NCI-H774 (cell line): ENCODE results near the gene ELMOD2.
"Not testable (repeated sequence)": the region's sequence is repeated elsewhere in the genome, so short reads cannot be mapped to it uniquely, and the experiment has no call there.

Experiments used
- DNase-seq: peaks from one replicate; lab custom pipeline; 2025; lab: John Stamatoyannopoulos, UW

The ELMOD2 gene

GRCh38 chr4:140523857-140524742 is at the start of gene ELMOD2:
ELMOD2 (plus strand) TSS chr4:140524168; CDS start chr4:140525429, 1,261 bp downstream.
- peak; percentile 93 for DNase-seq

- DNase-seq, result no peak
Measured at GRCh38 chr4:140483445-140483844, 40.5 kb upstream of the ELMOD2 start.

- no peak for DNase-seq
Measured at GRCh38 chr4:140485939-140486338, 38.0 kb upstream of the ELMOD2 start.

- no peak for DNase-seq
Measured at GRCh38 chr4:140497405-140497746, 26.6 kb upstream of the ELMOD2 start.

GRCh38 chr4:140497747-140498636 is 26.0 kb upstream of the ELMOD2 start, which contains the start of gene MGAT4D:
MGAT4D (minus strand) TSS chr4:140498293; CDS start chr4:140498222, 71 bp downstream.
- DNase-seq, result no peak

- DNase-seq, result no peak
Measured at GRCh38 chr4:140499391-140499790, 24.6 kb upstream of the ELMOD2 start.

- no peak for DNase-seq
Measured at GRCh38 chr4:140504261-140504660, 19.7 kb upstream of the ELMOD2 start.

- DNase-seq, result not testable (repeated sequence)
Measured at GRCh38 chr4:140513765-140514164, 10.2 kb upstream of the ELMOD2 start.

GRCh38 chr4:140515423-140515822 is 8.5 kb upstream of the ELMOD2 start:
- DNase-seq, result no peak

- DNase-seq, result no peak
Measured at GRCh38 chr4:140523370-140523856, 555 bp upstream of the ELMOD2 start.

GRCh38 chr4:140529434-140529833 is 5.5 kb downstream of the ELMOD2 start:
- no peak for DNase-seq

- DNase-seq, result no peak
Measured at GRCh38 chr4:140533951-140534480, 10.0 kb downstream of the ELMOD2 start.

- no peak for DNase-seq
Measured at GRCh38 chr4:140556372-140557085, 32.6 kb downstream of the ELMOD2 start.

GRCh38 chr4:140557831-140558435 is 34.0 kb downstream of the ELMOD2 start:
- DNase-seq, result no peak

- DNase-seq, result no peak
Measured at GRCh38 chr4:140559696-140560095, 35.7 kb downstream of the ELMOD2 start.

GRCh38 chr4:140568507-140569306 is 44.7 kb downstream of the ELMOD2 start, which contains the start of gene UCP1:
UCP1 (minus strand) TSS chr4:140568961; CDS start chr4:140568729, 232 bp downstream.
- no peak for DNase-seq

- no peak for DNase-seq
Measured at GRCh38 chr4:140569307-140569638, 45.3 kb downstream of the ELMOD2 start.

- DNase-seq, result no peak
Measured at GRCh38 chr4:140571620-140572019, 47.7 kb downstream of the ELMOD2 start.

GRCh38 chr4:140575489-140575888 is 51.5 kb downstream of the ELMOD2 start:
- DNase-seq, result no peak

GRCh38 chr4:140579278-140579677 is 55.3 kb downstream of the ELMOD2 start:
- DNase-seq, result peak; percentile 11
